A673 (cell line): ENCODE measurements around the gene IFNLR1. TPM values are rescaled to one million over a fixed set of nuclear protein-coding genes. Genes with fewer than 3 reads are reported as not detected.

Source experiments
- BruUV-seq: library from RNA; stranded (reverse); fragments of 400-500 nt; replicated peaks from 2 replicates; lab custom pipeline; 2021; lab: Mats Ljungman, UMichigan
- CTCF ChIA-PET: fragments of 300-600 bp; sonication (Branson Sonifier 250); formaldehyde crosslinking; loops from one replicate; lab custom pipeline; 2022; ENCODE audit warnings: antibody characterized with exemption; lab: Charles Lee
- POLR2A ChIA-PET: fragments of 300-600 bp; sonication (Branson Sonifier 250); formaldehyde crosslinking; loops from one replicate; lab custom pipeline; 2022; ENCODE audit warnings: antibody characterized with exemption; ENCODE audit not compliant: low non-redundant PET; lab: Charles Lee
- DNase-seq: peaks from one replicate; pipeline ENCODE4 v3.0.0-alpha.2; 2015; ENCODE audit warnings: low spot score
- H3K27ac ChIP-seq: fragments of 200-600 bp; sonication (generic); 2 replicates; pipeline ENCODE4 v1.5.1; 2016; ENCODE audit warnings: mixed run types, low read depth, mild to moderate bottlenecking, mixed read lengths, antibody characterized with exemption, low read length; ENCODE audit not compliant: poor library complexity, severe bottlenecking
- H3K27me3 ChIP-seq: fragments of 200-600 bp; sonication (generic); replicated peaks from 2 replicates; pipeline ENCODE4 v1.6.1; 2017; ENCODE audit warnings: mixed run types, low read depth, mild to moderate bottlenecking, mixed read lengths, antibody characterized with exemption, low read length; ENCODE audit not compliant: insufficient read depth, poor library complexity
- H3K36me3 ChIP-seq: fragments of 200-600 bp; sonication (generic); 2 replicates; pipeline ENCODE4 v1.6.1; 2016; ENCODE audit warnings: mixed run types, mild to moderate bottlenecking, mixed read lengths, antibody characterized with exemption, low read length; ENCODE audit not compliant: insufficient read depth, poor library complexity, severe bottlenecking
- H3K4me1 ChIP-seq: fragments of 200-600 bp; sonication (generic); 2 replicates; pipeline ENCODE4 v1.6.1; 2017; ENCODE audit warnings: mixed run types, mild to moderate bottlenecking, mixed read lengths, antibody characterized with exemption, low read length; ENCODE audit not compliant: insufficient read depth, poor library complexity, severe bottlenecking
- H3K4me3 ChIP-seq: fragments of 200-600 bp; sonication (generic); 2 replicates; pipeline ENCODE4 v1.5.1; 2016; ENCODE audit warnings: low read depth, mixed run types, mild to moderate bottlenecking, mixed read lengths, low read length; ENCODE audit not compliant: poor library complexity, severe bottlenecking
- H3K9me3 ChIP-seq: fragments of 200-600 bp; sonication (generic); 2 replicates; pipeline ENCODE4 v1.6.1; 2016; ENCODE audit warnings: mixed run types, low read depth, mild to moderate bottlenecking, mixed read lengths, antibody characterized with exemption, low read length; ENCODE audit not compliant: poor library complexity, severe bottlenecking
- EZH2 ChIP-seq: fragments of 200-600 bp; sonication (generic); IDR thresholded peaks from 2 replicates; pipeline ENCODE4 v1.6.1; 2017; ENCODE audit warnings: borderline replicate concordance, low read depth, mild to moderate bottlenecking, mixed read lengths, antibody characterized with exemption, low read length; ENCODE audit not compliant: poor library complexity, severe bottlenecking
- intact Hi-C: fragments of 100-400 bp; cut with micrococcal nuclease; formaldehyde crosslinking; loops from one replicate; pipeline ENCODE4 v1.10.0; 2022; ENCODE audit not compliant: unreplicated experiment
- total RNA-seq: library from RNA; stranded (reverse); gene quantifications from 2 replicates; pipeline ENCODE4 v1.2.3, GENCODE V29; 2021
- TF ChIP-seq, protein P1 (sequence below): fragments of 300-800, 200-600 bp; sonication (generic); conservative IDR thresholded peaks from 2 replicates; pipeline ENCODE4 v1.5.1; 2017; ENCODE audit warnings: low read depth, mild to moderate bottlenecking, antibody characterized with exemption, low read length, moderate library complexity, mixed read lengths

IFNLR1 gene
- total RNA-seq, 1 experiment from 2014 or later = 2.0 TPM

GRCh38 chr1:24161270-24161669, 25.8 kb downstream of the IFNLR1 start:
- POLR2A ChIA-PET = no interaction called here
- BruUV-seq = no TSS peak
- no peaks in the 10 kb centered on the region for H3K27me3 ChIP-seq
- no peaks in the 10 kb centered on the region for H3K4me1 ChIP-seq
- no peak for DNase-seq
- no peak overlapping the region for H3K27ac ChIP-seq
- no peaks in the 10 kb centered on the region for H3K36me3 ChIP-seq
- intact Hi-C loops = no loop called here
- TF ChIP-seq, protein P1, sequence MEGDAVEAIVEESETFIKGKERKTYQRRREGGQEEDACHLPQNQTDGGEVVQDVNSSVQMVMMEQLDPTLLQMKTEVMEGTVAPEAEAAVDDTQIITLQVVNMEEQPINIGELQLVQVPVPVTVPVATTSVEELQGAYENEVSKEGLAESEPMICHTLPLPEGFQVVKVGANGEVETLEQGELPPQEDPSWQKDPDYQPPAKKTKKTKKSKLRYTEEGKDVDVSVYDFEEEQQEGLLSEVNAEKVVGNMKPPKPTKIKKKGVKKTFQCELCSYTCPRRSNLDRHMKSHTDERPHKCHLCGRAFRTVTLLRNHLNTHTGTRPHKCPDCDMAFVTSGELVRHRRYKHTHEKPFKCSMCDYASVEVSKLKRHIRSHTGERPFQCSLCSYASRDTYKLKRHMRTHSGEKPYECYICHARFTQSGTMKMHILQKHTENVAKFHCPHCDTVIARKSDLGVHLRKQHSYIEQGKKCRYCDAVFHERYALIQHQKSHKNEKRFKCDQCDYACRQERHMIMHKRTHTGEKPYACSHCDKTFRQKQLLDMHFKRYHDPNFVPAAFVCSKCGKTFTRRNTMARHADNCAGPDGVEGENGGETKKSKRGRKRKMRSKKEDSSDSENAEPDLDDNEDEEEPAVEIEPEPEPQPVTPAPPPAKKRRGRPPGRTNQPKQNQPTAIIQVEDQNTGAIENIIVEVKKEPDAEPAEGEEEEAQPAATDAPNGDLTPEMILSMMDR = no peak
- no peak for TF ChIP-seq EZH2
- CTCF ChIA-PET = interaction anchor here (1.3 kb wide), 1 partner anchor 11 kb away, joined by 3 read pairs; no protein-coding TSS in a partner anchor
- no peaks in the 10 kb centered on the region for H3K9me3 ChIP-seq
- no peak overlapping the region for H3K4me3 ChIP-seq

DNA sequence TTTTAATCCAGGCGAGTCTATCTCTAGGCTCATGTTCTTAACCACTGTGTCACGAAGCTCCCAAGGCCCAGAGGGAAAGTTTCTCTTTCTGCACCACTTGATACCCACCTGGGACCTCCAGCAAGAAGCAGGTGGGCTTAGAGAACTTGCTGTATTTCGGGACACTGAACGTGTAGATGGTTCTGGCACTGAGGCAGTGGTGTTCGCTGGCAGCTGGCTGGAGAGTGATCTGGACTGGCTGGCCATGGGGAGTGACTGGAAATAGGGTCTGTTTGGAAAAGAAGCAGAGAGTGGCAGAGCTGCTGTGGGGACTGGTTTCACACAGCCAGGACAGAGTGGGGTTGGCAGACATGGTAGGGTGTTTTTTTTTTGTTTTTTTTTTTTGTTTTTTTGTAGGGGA, 27.7 kb downstream of the IFNLR1 start:
- CTCF ChIA-PET = interaction anchor here (0.5 kb wide), 1 partner anchor 89 kb away, joined by 6 read pairs; no protein-coding TSS in a partner anchor
- intact Hi-C loops = no loop called here
- POLR2A ChIA-PET = no interaction called here
- Histone ChIP-seq H3K9me3 (no peaks in the 10 kb centered on the region), H3K4me3 (no peak overlapping the region), H3K4me1 (no peaks in the 10 kb centered on the region), H3K36me3 (no peaks in the 10 kb centered on the region), H3K27me3 (no peaks in the 10 kb centered on the region), H3K27ac (no peak overlapping the region)
- BruUV-seq = no TSS peak
- TF ChIP-seq EZH2 = no peak
- TF ChIP-seq, protein P1 = no peak
- DNase-seq = no peak

- no peaks in the 10 kb centered on the region for H3K36me3 ChIP-seq
- no peak overlapping the region for H3K4me3 ChIP-seq
- intact Hi-C loops = no loop called here
- TF ChIP-seq EZH2 = no peak
- TF ChIP-seq, protein P1 = peak; percentile 17; the same call in 1 of the 2 replicates
- no peaks in the 10 kb centered on the region for H3K9me3 ChIP-seq
- BruUV-seq = no TSS peak
- no peak overlapping the region for H3K27ac ChIP-seq
- ChIA-PET POLR2A (no interaction called here), CTCF (no interaction called here)
- DNase-seq = no peak
- H3K4me1 ChIP-seq = no peaks in the 10 kb centered on the region
- no peaks in the 10 kb centered on the region for H3K27me3 ChIP-seq
These were observed 29.1 kb downstream of the IFNLR1 start for GRCh38 chr1:24157918-24158481.
